ENCODE results near the gene TEPSIN.

TEPSIN gene

GRCh38 chr17:81223762-81224130, 15.1 kb downstream of the TEPSIN start:
- Histone ChIP-seq H3K4me3 (replicated peaks; ENCODE audit: insufficient read depth, low read length) (peak overlapping the region; percentile 36; the same call in 1 of the 2 replicates), H3K27me3 (ENCODE audit: insufficient read depth, poor library complexity, severe bottlenecking) (no peaks in the 10 kb centered on the region), H3K27ac (replicated peaks) (peak overlapping the region; percentile 56)
- TF ChIP-seq POLR2AphosphoS5 (IDR thresholded peaks at IDR 0.05; ENCODE audit: low read depth) (no peak), GABPA (IDR thresholded peaks at IDR 0.05; ENCODE audit: low read depth) (no peak), REST (IDR thresholded peaks at IDR 0.05; ENCODE audit: insufficient replicate concordance, low read depth) (no peak), CTCF (IDR thresholded peaks at IDR 0.05; ENCODE audit: insufficient read depth, low read length) (no peak), SPI1 (IDR thresholded peaks at IDR 0.05; ENCODE audit: borderline replicate concordance, low read depth) (peak; percentile 59; the same call in 1 of the 2 replicates)
- DNase-seq (ENCODE audit: low read depth in 1 of 2, low spot score in 1 of 2), result peak in 1 of 2 experiments; percentile 70

GRCh38 chr17:81222906-81223761, 15.7 kb downstream of the TEPSIN start, which contains the start of gene CEP131:
TSS of gene CEP131 (minus strand) at chr17:81222965. CDS start at chr17:81220056, 2,909 bp downstream.
- peak within 1 kb of the TSS; percentile 71 for H3K4me3 ChIP-seq (replicated peaks; ENCODE audit: insufficient read depth, low read length)
- DNase-seq (ENCODE audit: low read depth in 1 of 2, low spot score in 1 of 2), result peak; percentile 95 to 98
- H3K27me3 ChIP-seq (ENCODE audit: insufficient read depth, poor library complexity, severe bottlenecking), result no peaks in the 10 kb centered on the region
- no peak for TF ChIP-seq GABPA (IDR thresholded peaks at IDR 0.05; ENCODE audit: low read depth)
- no peak for TF ChIP-seq SPI1 (IDR thresholded peaks at IDR 0.05; ENCODE audit: borderline replicate concordance, low read depth)
- TF ChIP-seq POLR2AphosphoS5 (IDR thresholded peaks at IDR 0.05; ENCODE audit: low read depth), result peak; percentile 52; the same call in 1 of the 2 replicates
- no peak for TF ChIP-seq REST (IDR thresholded peaks at IDR 0.05; ENCODE audit: insufficient replicate concordance, low read depth)
- H3K27ac ChIP-seq (replicated peaks), result peak within 1 kb of the TSS; percentile 56

GRCh38 chr17:81222620-81222905, 16.3 kb downstream of the TEPSIN start:
- no peak for DNase-seq (ENCODE audit: low read depth in 1 of 2, low spot score in 1 of 2)
- H3K27me3 ChIP-seq (ENCODE audit: insufficient read depth, poor library complexity, severe bottlenecking), result no peaks in the 10 kb centered on the region
- H3K4me3 ChIP-seq (replicated peaks; ENCODE audit: insufficient read depth, low read length), result peak overlapping the region; percentile 71
- no peak for TF ChIP-seq SPI1 (IDR thresholded peaks at IDR 0.05; ENCODE audit: borderline replicate concordance, low read depth)
- no peak for TF ChIP-seq CTCF (IDR thresholded peaks at IDR 0.05; ENCODE audit: insufficient read depth, low read length)
- TF ChIP-seq POLR2AphosphoS5 (IDR thresholded peaks at IDR 0.05; ENCODE audit: low read depth), result no peak
- TF ChIP-seq GABPA (IDR thresholded peaks at IDR 0.05; ENCODE audit: low read depth), result no peak
- TF ChIP-seq REST (IDR thresholded peaks at IDR 0.05; ENCODE audit: insufficient replicate concordance, low read depth), result no peak
- H3K27ac ChIP-seq (replicated peaks), result no peak overlapping the region
